ENCODE measurements around the gene SUPT3H. TPM values are rescaled to one million over a fixed set of nuclear protein-coding genes. Genes with fewer than 3 reads are reported as not detected.

Gene SUPT3H
- total RNA-seq, 2 donors from 2014 or later, result 5.3 to 6.6 TPM

GRCh38 chr6:45423111-45423823 is 45.5 kb upstream of the SUPT3H start:
- Histone ChIP-seq H3K36me3 (no peaks in the 10 kb centered on the region), H3K4me3 (peak overlapping the region; percentile 74), H3K4me1 (ENCODE audit: control insufficient read depth in 1 of 2, low read depth in 2 of 2) (peaks cover 6 to 30% of the 10 kb centered on the region in 2 donors), H3K27me3 (replicated peaks; ENCODE audit: insufficient read depth) (peaks cover 20% of the 10 kb centered on the region), H3K27ac (peak overlapping the region; percentile 20 to 54), H3K9me3 (no peaks in the 10 kb centered on the region)
- ATAC-seq (ENCODE audit: insufficient number of reproducible peaks, low FRiP score, low read depth) (no peak), DNase-seq (ENCODE audit: low spot score) (no peak)
- no peak for TF ChIP-seq CTCF (IDR thresholded peaks at IDR 0.05)

GRCh38 chr6:45422503-45423110 is 44.9 kb upstream of the SUPT3H start:
- H3K4me3 ChIP-seq, result peak overlapping the region; percentile 74
- H3K4me1 ChIP-seq (ENCODE audit: control insufficient read depth in 1 of 2, low read depth in 2 of 2), result peaks cover 6 to 30% of the 10 kb centered on the region in 2 donors
- H3K27me3 ChIP-seq (replicated peaks; ENCODE audit: insufficient read depth), result peaks cover 20% of the 10 kb centered on the region
- H3K36me3 ChIP-seq, result no peaks in the 10 kb centered on the region
- peak overlapping the region; percentile 20 to 54 for H3K27ac ChIP-seq
- H3K9me3 ChIP-seq, result no peaks in the 10 kb centered on the region
- DNase-seq (ENCODE audit: low spot score), result no peak
- no peak for TF ChIP-seq CTCF (IDR thresholded peaks at IDR 0.05)
- ATAC-seq (ENCODE audit: insufficient number of reproducible peaks, low FRiP score, low read depth), result no peak

- H3K27ac ChIP-seq, result no peak overlapping the region
- H3K9me3 ChIP-seq, result no peaks in the 10 kb centered on the region
- no peak for TF ChIP-seq CTCF (IDR thresholded peaks at IDR 0.05)
- DNase-seq (ENCODE audit: low spot score), result peak; percentile 8
- peaks cover 6 to 30% of the 10 kb centered on the region in 2 donors for H3K4me1 ChIP-seq (ENCODE audit: control insufficient read depth in 1 of 2, low read depth in 2 of 2)
- H3K27me3 ChIP-seq (replicated peaks; ENCODE audit: insufficient read depth), result peaks cover 20% of the 10 kb centered on the region
- peak overlapping the region; percentile 74 for H3K4me3 ChIP-seq
- peak; percentile 30 for ATAC-seq (ENCODE audit: insufficient number of reproducible peaks, low FRiP score, low read depth)
- H3K36me3 ChIP-seq, result no peaks in the 10 kb centered on the region
Observed at GRCh38 chr6:45421709-45422502, 44.2 kb upstream of the SUPT3H start.

- ATAC-seq (ENCODE audit: insufficient number of reproducible peaks, low FRiP score, low read depth) (no peak), DNase-seq (ENCODE audit: low spot score) (no peak)
- Histone ChIP-seq H3K27ac (no peak overlapping the region), H3K9me3 (no peaks in the 10 kb centered on the region), H3K36me3 (no peaks in the 10 kb centered on the region), H3K4me1 (ENCODE audit: control insufficient read depth in 1 of 2, low read depth in 2 of 2) (peaks cover 6 to 30% of the 10 kb centered on the region in 2 donors), H3K4me3 (peak overlapping the region; percentile 74), H3K27me3 (replicated peaks; ENCODE audit: insufficient read depth) (peaks cover 19% of the 10 kb centered on the region)
- TF ChIP-seq CTCF (IDR thresholded peaks at IDR 0.05), result no peak
Observed at GRCh38 chr6:45420909-45421708, 43.4 kb upstream of the SUPT3H start.
